HepG2 (cell line): ENCODE measurements around the gene GTF2H4. TPM values are rescaled to one million over a fixed set of nuclear protein-coding genes. Genes with fewer than 3 reads are reported as not detected.
A peak's percentile ranks its signal among the peaks of the same experiment; 100 is the strongest.

Experiments used
- AHR ChIP-seq: IDR thresholded peaks from 2 replicates; pipeline ENCODE4 v1.6.1; 2018; ENCODE audit warnings: missing genetic modification reagents, missing compliant biosample characterization
- CC2D1A ChIP-seq: sonication (generic); formaldehyde crosslinking; IDR thresholded peaks from 2 replicates; pipeline ENCODE4 v1.8.1; 2023; ENCODE audit warnings: mild to moderate bottlenecking, missing genetic modification reagents
- ERF ChIP-seq: IDR thresholded peaks from 2 replicates; pipeline ENCODE4 v1.6.1; 2018; ENCODE audit warnings: missing biosample characterization, missing genetic modification reagents
- FOSL1 ChIP-seq: sonication (generic); formaldehyde crosslinking; IDR thresholded peaks from 2 replicates; pipeline ENCODE4 v1.9.0; 2021; ENCODE audit warnings: missing genetic modification reagents, borderline replicate concordance
- FOXA3 ChIP-seq: IDR thresholded peaks from 2 replicates; pipeline ENCODE4 v1.6.1; 2016; ENCODE audit warnings: missing genetic modification reagents, missing compliant biosample characterization
- HES4 ChIP-seq: sonication (generic); formaldehyde crosslinking; IDR thresholded peaks from 2 replicates; pipeline ENCODE4 v1.9.0; 2021; ENCODE audit warnings: mild to moderate bottlenecking, missing genetic modification reagents, borderline replicate concordance
- IKZF4 ChIP-seq: sonication (generic); formaldehyde crosslinking; IDR thresholded peaks from 2 replicates; pipeline ENCODE4 v1.5.1; 2020; ENCODE audit warnings: borderline replicate concordance, mild to moderate bottlenecking, low read depth, missing genetic modification reagents; ENCODE audit errors: not compliant biosample characterization
- KAT2B ChIP-seq: fragments of 150-350 bp; IDR thresholded peaks from 2 replicates; pipeline ENCODE4 v1.6.1; 2014; ENCODE audit warnings: low read depth, low read length, borderline replicate concordance
- NR2F1 ChIP-seq, 2 experiments: fragments of 450-650 bp in 1 of 2; formaldehyde crosslinking in 1 of 2; IDR thresholded peaks; 2 replicates each; pipeline versions ENCODE4 v1.5.0 to v1.6.1; 2016 to 2020; ENCODE audit warnings: mild to moderate bottlenecking in 1 of 2, missing compliant biosample characterization in 1 of 2, missing genetic modification reagents in 1 of 2, moderate library complexity in 1 of 2
- PHF20 ChIP-seq: sonication (generic); formaldehyde crosslinking; IDR thresholded peaks from 2 replicates; pipeline ENCODE4 v1.5.0; 2020; ENCODE audit warnings: mild to moderate bottlenecking, missing genetic modification reagents
- TOE1 ChIP-seq: sonication (generic); formaldehyde crosslinking; IDR thresholded peaks from 2 replicates; pipeline ENCODE4 v1.4.0; 2020; ENCODE audit warnings: mild to moderate bottlenecking, missing genetic modification reagents
- ZBTB3 ChIP-seq: sonication (generic); formaldehyde crosslinking; IDR thresholded peaks from 2 replicates; pipeline ENCODE4 v1.4.0; 2020; ENCODE audit warnings: low read depth, mild to moderate bottlenecking, moderate library complexity, missing genetic modification reagents, borderline replicate concordance
- ZBTB7B ChIP-seq: sonication (generic); formaldehyde crosslinking; IDR thresholded peaks from 2 replicates; pipeline ENCODE4 v1.4.0; 2020; ENCODE audit warnings: missing genetic modification reagents
- ZKSCAN1 ChIP-seq: fragments of 150-350 bp; IDR thresholded peaks from 2 replicates; pipeline ENCODE4 v1.6.1; 2014; ENCODE audit warnings: low read length
- ZNF225 ChIP-seq: sonication (generic); formaldehyde crosslinking; IDR thresholded peaks from 2 replicates; pipeline ENCODE4 v1.4.0; 2020; ENCODE audit warnings: mild to moderate bottlenecking, missing genetic modification reagents
- ZNF367 ChIP-seq: sonication (generic); formaldehyde crosslinking; IDR thresholded peaks from 2 replicates; pipeline ENCODE4 v1.4.0; 2020; ENCODE audit warnings: missing genetic modification reagents, borderline replicate concordance
- ZNF562 ChIP-seq: sonication (generic); formaldehyde crosslinking; IDR thresholded peaks from 2 replicates; pipeline ENCODE4 v1.8.0; 2022; ENCODE audit warnings: missing genetic modification reagents, borderline replicate concordance
- ZNF598 ChIP-seq: sonication (generic); formaldehyde crosslinking; IDR thresholded peaks from 2 replicates; pipeline ENCODE4 v1.5.1; 2020; ENCODE audit warnings: mild to moderate bottlenecking, missing genetic modification reagents, borderline replicate concordance
- ZNF713 ChIP-seq: sonication (generic); formaldehyde crosslinking; IDR thresholded peaks from 2 replicates; pipeline ENCODE4 v1.4.0; 2020; ENCODE audit warnings: mild to moderate bottlenecking, missing genetic modification reagents
- ZNF749 ChIP-seq: sonication (generic); formaldehyde crosslinking; IDR thresholded peaks from 2 replicates; pipeline ENCODE4 v1.8.0; 2022; ENCODE audit warnings: mild to moderate bottlenecking, missing genetic modification reagents, moderate library complexity, borderline replicate concordance
- ZNF761 ChIP-seq: sonication (generic); formaldehyde crosslinking; conservative IDR thresholded peaks from 2 replicates; pipeline ENCODE4 v1.4.0; 2020; ENCODE audit warnings: mild to moderate bottlenecking, missing genetic modification reagents
- polyA plus RNA-seq, 8 experiments: library from polyadenylated mRNA; depleted of rRNA in 3 of 8; stranded (reverse) in 7 of 8; unstranded in 1 of 8; fragments of >200 nt; fragmentation: Illumina TruSeq in 4 of 8; extraction: Trizol in 4 of 8; gene quantifications; 2 replicates each; pipeline versions ENCODE4 v1.2.1 to v1.2.3, GENCODE V29; 2011 to 2016; ENCODE audit warnings: low read depth in 4 of 8, missing spikeins in 1 of 8, mixed read lengths in 1 of 8; ENCODE audit not compliant: insufficient read depth in 1 of 8
- total RNA-seq, 5 experiments: library from RNA; depleted of rRNA; stranded (reverse); fragments of >200 nt; fragmentation: Illumina TruSeq; extraction: Trizol; gene quantifications; 2 replicates each; pipeline ENCODE4 v1.2.3, GENCODE V29; 2016; ENCODE audit warnings: low read depth in 1 of 5
- TF ChIP-seq, protein P1 (sequence below): sonication (generic); formaldehyde crosslinking; conservative IDR thresholded peaks from 2 replicates; pipeline ENCODE4 v1.4.0; 2020; ENCODE audit warnings: mild to moderate bottlenecking, missing genetic modification reagents, moderate library complexity
- TF ChIP-seq, protein P2 (sequence below): sonication (generic); formaldehyde crosslinking; IDR thresholded peaks from 2 replicates; pipeline ENCODE4 v1.8.0; 2022; ENCODE audit warnings: missing genetic modification reagents, mild to moderate bottlenecking, inconsistent platforms, borderline replicate concordance
- TF ChIP-seq, protein P3 (sequence below): sonication (generic); formaldehyde crosslinking; IDR thresholded peaks from 2 replicates; pipeline ENCODE4 v1.5.1; 2020; ENCODE audit warnings: mild to moderate bottlenecking, missing genetic modification reagents, moderate library complexity

GTF2H4 gene
- total and polyA plus RNA-seq, 2 of the 13 experiments (the other 11 are each of a cell fraction or from before 2014, with no cell fraction given) = 15.9 to 49.3 TPM

DNA sequence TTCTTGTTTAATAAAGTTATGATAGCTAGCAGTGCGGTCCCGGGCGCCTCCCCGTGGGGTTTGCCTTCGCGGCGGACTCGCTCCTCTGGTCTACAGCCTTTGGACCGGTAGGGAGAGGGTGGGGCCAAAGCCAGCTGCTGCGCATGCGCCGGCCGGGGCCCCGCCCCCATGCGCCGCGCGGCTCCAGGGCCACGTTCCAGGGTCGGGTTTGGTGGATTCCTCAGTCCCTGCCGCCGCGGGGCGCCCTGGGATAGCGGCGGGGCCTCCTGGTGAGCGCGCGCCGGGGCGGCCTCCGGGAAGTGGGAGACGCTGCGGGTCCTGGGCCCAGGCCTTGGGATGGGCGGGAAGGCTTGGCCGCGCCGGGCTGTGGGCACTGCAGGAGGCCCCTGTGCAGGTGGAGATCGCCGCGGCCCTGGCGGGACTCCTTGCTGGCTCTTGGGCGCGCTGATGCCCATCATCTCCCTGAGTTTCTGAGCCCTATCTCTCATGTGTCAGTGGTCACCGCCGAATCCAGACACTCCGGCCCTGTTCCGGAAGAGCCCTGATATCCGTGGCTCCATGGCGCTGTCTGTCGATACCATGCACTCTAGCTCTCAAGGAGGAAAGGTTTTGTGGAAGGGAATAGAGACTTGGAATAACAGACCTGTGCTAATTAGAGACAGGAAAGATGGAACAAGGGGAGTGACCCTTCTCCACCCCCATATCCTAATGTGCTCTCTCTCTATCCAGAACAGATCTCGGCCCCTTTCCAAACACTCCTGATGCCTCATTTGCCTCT, 6.3 kb downstream of the GTF2H4 start, which contains the start of gene VARS2 (continued):
- TF ChIP-seq ZNF713 (CRISPR knock-in tag) (no peak), CC2D1A (CRISPR knock-in tag) (0 out of 2 replicates have a peak, but pooled peaks have one; percentile 21), FOXA3 (CRISPR knock-in tag) (peak; percentile 54; the same call in 1 of the 2 replicates), NR2F1 (CRISPR knock-in tag; IDR thresholded peaks at IDR 0.05) (no peak), IKZF4 (CRISPR knock-in tag) (peak; percentile 90), ZNF761 (no peak; the same call in 1 of the 2 replicates), ZNF562 (CRISPR knock-in tag) (peak; percentile 64; the same call in 1 of the 2 replicates), KAT2B (no peak), ZNF749 (peak; percentile 76; the same call in 1 of the 2 replicates), HES4 (CRISPR knock-in tag) (peak; percentile 53), ZBTB7B (peak; percentile 91), FOSL1 (CRISPR knock-in tag) (no peak), PHF20 (CRISPR knock-in tag) (peak; percentile 92), ZKSCAN1 (no peak), ZBTB3 (CRISPR knock-in tag) (0 out of 2 replicates have a peak, but pooled peaks have one; percentile 61), ZNF367 (CRISPR knock-in tag) (no peak; the same call in 1 of the 2 replicates), ZNF225 (CRISPR knock-in tag) (peak; percentile 63; the same call in 1 of the 2 replicates), ERF (CRISPR knock-in tag) (peak; percentile 85), AHR (CRISPR knock-in tag) (peak; percentile 97), ZNF598 (peak; percentile 51; the same call in 1 of the 2 replicates), TOE1 (peak; percentile 74)
- TF ChIP-seq, protein P1, sequence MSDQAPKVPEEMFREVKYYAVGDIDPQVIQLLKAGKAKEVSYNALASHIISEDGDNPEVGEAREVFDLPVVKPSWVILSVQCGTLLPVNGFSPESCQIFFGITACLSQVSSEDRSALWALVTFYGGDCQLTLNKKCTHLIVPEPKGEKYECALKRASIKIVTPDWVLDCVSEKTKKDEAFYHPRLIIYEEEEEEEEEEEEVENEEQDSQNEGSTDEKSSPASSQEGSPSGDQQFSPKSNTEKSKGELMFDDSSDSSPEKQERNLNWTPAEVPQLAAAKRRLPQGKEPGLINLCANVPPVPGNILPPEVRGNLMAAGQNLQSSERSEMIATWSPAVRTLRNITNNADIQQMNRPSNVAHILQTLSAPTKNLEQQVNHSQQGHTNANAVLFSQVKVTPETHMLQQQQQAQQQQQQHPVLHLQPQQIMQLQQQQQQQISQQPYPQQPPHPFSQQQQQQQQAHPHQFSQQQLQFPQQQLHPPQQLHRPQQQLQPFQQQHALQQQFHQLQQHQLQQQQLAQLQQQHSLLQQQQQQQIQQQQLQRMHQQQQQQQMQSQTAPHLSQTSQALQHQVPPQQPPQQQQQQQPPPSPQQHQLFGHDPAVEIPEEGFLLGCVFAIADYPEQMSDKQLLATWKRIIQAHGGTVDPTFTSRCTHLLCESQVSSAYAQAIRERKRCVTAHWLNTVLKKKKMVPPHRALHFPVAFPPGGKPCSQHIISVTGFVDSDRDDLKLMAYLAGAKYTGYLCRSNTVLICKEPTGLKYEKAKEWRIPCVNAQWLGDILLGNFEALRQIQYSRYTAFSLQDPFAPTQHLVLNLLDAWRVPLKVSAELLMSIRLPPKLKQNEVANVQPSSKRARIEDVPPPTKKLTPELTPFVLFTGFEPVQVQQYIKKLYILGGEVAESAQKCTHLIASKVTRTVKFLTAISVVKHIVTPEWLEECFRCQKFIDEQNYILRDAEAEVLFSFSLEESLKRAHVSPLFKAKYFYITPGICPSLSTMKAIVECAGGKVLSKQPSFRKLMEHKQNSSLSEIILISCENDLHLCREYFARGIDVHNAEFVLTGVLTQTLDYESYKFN (CRISPR knock-in tag) = peak; percentile 54; the same call in 1 of the 2 replicates
- TF ChIP-seq, protein P2, sequence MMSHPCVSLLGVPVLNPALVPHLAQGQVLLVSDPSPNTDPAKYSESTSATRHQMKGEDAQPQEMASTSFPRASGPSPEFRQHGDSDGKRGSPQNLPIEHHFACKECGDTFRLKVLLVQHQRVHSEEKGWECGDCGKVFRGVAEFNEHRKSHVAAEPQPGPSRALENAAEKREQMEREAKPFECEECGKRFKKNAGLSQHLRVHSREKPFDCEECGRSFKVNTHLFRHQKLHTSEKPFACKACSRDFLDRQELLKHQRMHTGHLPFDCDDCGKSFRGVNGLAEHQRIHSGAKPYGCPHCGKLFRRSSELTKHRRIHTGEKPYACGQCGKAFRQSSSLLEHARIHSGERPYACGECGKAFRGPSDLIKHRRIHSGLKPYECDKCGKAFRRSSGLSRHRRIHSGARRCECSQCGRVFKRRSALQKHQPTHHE (CRISPR knock-in tag) = peak; percentile 95; the same call in 1 of the 2 replicates
- TF ChIP-seq, protein P3, sequence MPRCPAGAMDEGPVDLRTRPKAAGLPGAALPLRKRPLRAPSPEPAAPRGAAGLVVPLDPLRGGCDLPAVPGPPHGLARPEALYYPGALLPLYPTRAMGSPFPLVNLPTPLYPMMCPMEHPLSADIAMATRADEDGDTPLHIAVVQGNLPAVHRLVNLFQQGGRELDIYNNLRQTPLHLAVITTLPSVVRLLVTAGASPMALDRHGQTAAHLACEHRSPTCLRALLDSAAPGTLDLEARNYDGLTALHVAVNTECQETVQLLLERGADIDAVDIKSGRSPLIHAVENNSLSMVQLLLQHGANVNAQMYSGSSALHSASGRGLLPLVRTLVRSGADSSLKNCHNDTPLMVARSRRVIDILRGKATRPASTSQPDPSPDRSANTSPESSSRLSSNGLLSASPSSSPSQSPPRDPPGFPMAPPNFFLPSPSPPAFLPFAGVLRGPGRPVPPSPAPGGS = peak; percentile 94
